Muscle of leg (tissue), 11 donors: Measurements from ENCODE around the gene RPL19. TPM values are rescaled to one million over a fixed set of nuclear protein-coding genes. Genes with fewer than 3 reads are reported as not detected.

Experiments
- DNase-seq: peaks from one replicate; pipeline ENCODE4 v3.0.0; 2013
- H3K27ac ChIP-seq: one replicate; pipeline ENCODE4 v1.5.1; 2013; ENCODE audit warnings: mild to moderate bottlenecking, low read length, control low read depth
- H3K27me3 ChIP-seq: one replicate; pipeline ENCODE4 v1.6.1; 2013; ENCODE audit warnings: low read length; ENCODE audit not compliant: control insufficient read depth, insufficient read depth
- H3K36me3 ChIP-seq: one replicate; pipeline ENCODE4 v1.6.1; 2013; ENCODE audit warnings: low read length; ENCODE audit not compliant: control insufficient read depth, insufficient read depth
- H3K4me1 ChIP-seq: one replicate; pipeline ENCODE4 v1.6.1; 2013; ENCODE audit warnings: low read length; ENCODE audit not compliant: control insufficient read depth, insufficient read depth
- H3K4me3 ChIP-seq: one replicate; pipeline ENCODE4 v1.5.1; 2013; ENCODE audit warnings: low read length, control low read depth
- H3K9me3 ChIP-seq: replicated peaks from 2 replicates; pipeline ENCODE4 v1.6.1; 2013; ENCODE audit warnings: low read depth, low read length; ENCODE audit not compliant: control insufficient read depth
- WGBS: methylation state at CpG from one replicate; pipeline ENCODE4 v1.1.5; 2013; ENCODE audit warnings: missing lambda C conversion rate; ENCODE audit not compliant: insufficient coverage; 5-methylcytosine and 5-hydroxymethylcytosine counted together
- polyA plus RNA-seq, 8 donors: library from polyadenylated mRNA; unstranded; fragments of 120-200 nt; gene quantifications; one replicate each; pipeline versions ENCODE4 v1.2.1 to v1.2.3, GENCODE V29; 2013; ENCODE audit warnings: inconsistent platforms in 1 of 8, low replicate concordance in 1 of 8; ENCODE audit not compliant: insufficient read length in 8 of 8, insufficient read depth in 1 of 8
- total RNA-seq: library from RNA; stranded (reverse); fragments of 120-200 nt; gene quantifications from one replicate; pipeline ENCODE4 v1.2.4, GENCODE V29; 2013

Gene RPL19
- total and polyA plus RNA-seq, 9 donors, result 2,380 to 4,258 (median 2,720) TPM

GRCh38 chr17:39222151-39222550 is 22.1 kb downstream of the RPL19 start:
- Histone ChIP-seq H3K36me3 (no peaks in the 10 kb centered on the region), H3K9me3 (no peaks in the 10 kb centered on the region), H3K4me1 (peaks cover 34% of the 10 kb centered on the region), H3K4me3 (no peak overlapping the region), H3K27me3 (peaks cover 68% of the 10 kb centered on the region), H3K27ac (no peak overlapping the region)
- 82% methylated on average over 7 of the region's 7 CpGs for WGBS
- DNase-seq, result no peak

- H3K27ac ChIP-seq, result no peak overlapping the region
- no peak overlapping the region for H3K4me3 ChIP-seq
- no peaks in the 10 kb centered on the region for H3K9me3 ChIP-seq
- no peak for DNase-seq
- WGBS, result 70% methylated on average over 2 of the region's 9 CpGs
- H3K4me1 ChIP-seq, result peaks cover 32% of the 10 kb centered on the region
- peaks cover 67% of the 10 kb centered on the region for H3K27me3 ChIP-seq
- no peaks in the 10 kb centered on the region for H3K36me3 ChIP-seq
Measured at GRCh38 chr17:39222866-39223834, 23.1 kb downstream of the RPL19 start.

- no peak overlapping the region for H3K4me3 ChIP-seq
- H3K9me3 ChIP-seq, result no peaks in the 10 kb centered on the region
- peaks cover 28% of the 10 kb centered on the region for H3K4me1 ChIP-seq
- H3K27ac ChIP-seq, result no peak overlapping the region
- 18% methylated on average over 17 of the region's 33 CpGs for WGBS
- no peaks in the 10 kb centered on the region for H3K36me3 ChIP-seq
- no peak for DNase-seq
- H3K27me3 ChIP-seq, result peaks cover 63% of the 10 kb centered on the region
Measured at GRCh38 chr17:39223907-39224777, 24.1 kb downstream of the RPL19 start.

GRCh38 chr17:39224778-39225307 is 24.8 kb downstream of the RPL19 start:
- under 1% methylated on average over 65 of the region's 68 CpGs for whole genome bisulfite sequencing
- Histone ChIP-seq H3K4me3 (no peak overlapping the region), H3K27me3 (peaks cover 67% of the 10 kb centered on the region)

GRCh38 chr17:39225308-39225958 is 25.4 kb downstream of the RPL19 start, which contains the start of gene STAC2:
Gene STAC2 (minus strand): TSS chr17:39225945. CDS start chr17:39225502, 443 bp downstream.
- Histone ChIP-seq H3K4me1 (peaks cover 18% of the 10 kb centered on the region), H3K9me3 (no peaks in the 10 kb centered on the region), H3K36me3 (no peaks in the 10 kb centered on the region), H3K27me3 (peaks cover 67% of the 10 kb centered on the region), H3K4me3 (peak within 1 kb of the TSS; percentile 37), H3K27ac (no peak within 1 kb of the TSS)
- 1% methylated on average over 40 of the region's 71 CpGs for WGBS
- DNase-seq, result no peak

More at GRCh38 chr17:39224778-39225307, 24.8 kb downstream of the RPL19 start:
- peaks cover 21% of the 10 kb centered on the region for H3K4me1 ChIP-seq
- no peak overlapping the region for H3K27ac ChIP-seq
- no peaks in the 10 kb centered on the region for H3K9me3 ChIP-seq
- DNase-seq, result no peak
- H3K36me3 ChIP-seq, result no peaks in the 10 kb centered on the region

- under 1% methylated on average over 17 of the region's 24 CpGs for WGBS
- H3K9me3 ChIP-seq, result no peaks in the 10 kb centered on the region
- H3K27ac ChIP-seq, result no peak overlapping the region
- DNase-seq, result peak; percentile 88
- H3K27me3 ChIP-seq, result peaks cover 68% of the 10 kb centered on the region
- peak overlapping the region; percentile 37 for H3K4me3 ChIP-seq
- H3K36me3 ChIP-seq, result no peaks in the 10 kb centered on the region
- peaks cover 20% of the 10 kb centered on the region for H3K4me1 ChIP-seq
Measured at GRCh38 chr17:39225959-39226683, 26.0 kb downstream of the RPL19 start.

- Histone ChIP-seq H3K27me3 (peaks cover 65% of the 10 kb centered on the region), H3K27ac (no peak overlapping the region), H3K4me3 (no peak overlapping the region), H3K36me3 (no peaks in the 10 kb centered on the region), H3K9me3 (no peaks in the 10 kb centered on the region), H3K4me1 (peaks cover 33% of the 10 kb centered on the region)
- WGBS, result no CpG with 5 or more reads among the region's 2 CpGs
- no peak for DNase-seq
Measured at GRCh38 chr17:39227364-39227919, 27.4 kb downstream of the RPL19 start.

GRCh38 chr17:39229274-39229913 is 29.3 kb downstream of the RPL19 start:
- Histone ChIP-seq H3K27ac (no peak overlapping the region), H3K9me3 (no peaks in the 10 kb centered on the region), H3K36me3 (no peaks in the 10 kb centered on the region), H3K27me3 (peaks cover 48% of the 10 kb centered on the region), H3K4me1 (peaks cover 30% of the 10 kb centered on the region), H3K4me3 (no peak overlapping the region)
- WGBS, result 48% methylated on average over 10 of the region's 11 CpGs
- DNase-seq, result no peak
